ENCODE measurements around the gene PARP15.

PARP15 gene

DNA sequence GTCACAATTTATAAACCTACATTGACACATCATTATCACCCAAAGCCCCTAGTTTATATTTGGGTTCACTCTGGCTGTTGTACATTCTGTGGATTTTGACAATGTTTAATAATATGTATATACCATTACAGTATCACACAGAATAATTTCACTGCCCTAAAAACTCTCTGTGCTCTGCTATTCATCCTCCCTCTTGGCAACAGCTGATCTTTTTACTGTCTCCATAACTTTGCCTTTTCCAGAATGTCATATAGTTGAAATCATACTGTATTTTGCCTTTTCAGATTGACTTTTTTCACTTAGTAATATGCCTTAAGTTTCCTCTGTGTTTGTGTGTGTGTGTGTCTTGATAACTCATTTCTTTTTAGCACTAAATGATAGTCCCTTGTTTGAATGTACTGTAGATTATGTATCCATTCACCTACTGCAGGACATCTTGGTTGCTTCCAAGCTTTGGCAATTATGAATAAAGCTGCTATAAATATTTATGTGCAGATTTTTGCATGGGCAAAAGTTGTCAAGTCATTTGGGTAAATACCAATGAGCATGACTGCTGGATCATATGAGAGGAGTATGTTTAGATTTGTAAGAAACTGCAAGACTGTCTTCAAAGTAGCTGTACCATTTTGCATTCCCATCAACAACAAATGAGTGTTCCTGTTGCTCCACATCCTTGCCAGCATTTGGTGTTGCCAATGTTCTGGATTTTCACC, 9.5 kb downstream of the PARP15 start:
- no peak for DNase-seq (ENCODE audit: low read depth)
- TF ChIP-seq, protein P1, sequence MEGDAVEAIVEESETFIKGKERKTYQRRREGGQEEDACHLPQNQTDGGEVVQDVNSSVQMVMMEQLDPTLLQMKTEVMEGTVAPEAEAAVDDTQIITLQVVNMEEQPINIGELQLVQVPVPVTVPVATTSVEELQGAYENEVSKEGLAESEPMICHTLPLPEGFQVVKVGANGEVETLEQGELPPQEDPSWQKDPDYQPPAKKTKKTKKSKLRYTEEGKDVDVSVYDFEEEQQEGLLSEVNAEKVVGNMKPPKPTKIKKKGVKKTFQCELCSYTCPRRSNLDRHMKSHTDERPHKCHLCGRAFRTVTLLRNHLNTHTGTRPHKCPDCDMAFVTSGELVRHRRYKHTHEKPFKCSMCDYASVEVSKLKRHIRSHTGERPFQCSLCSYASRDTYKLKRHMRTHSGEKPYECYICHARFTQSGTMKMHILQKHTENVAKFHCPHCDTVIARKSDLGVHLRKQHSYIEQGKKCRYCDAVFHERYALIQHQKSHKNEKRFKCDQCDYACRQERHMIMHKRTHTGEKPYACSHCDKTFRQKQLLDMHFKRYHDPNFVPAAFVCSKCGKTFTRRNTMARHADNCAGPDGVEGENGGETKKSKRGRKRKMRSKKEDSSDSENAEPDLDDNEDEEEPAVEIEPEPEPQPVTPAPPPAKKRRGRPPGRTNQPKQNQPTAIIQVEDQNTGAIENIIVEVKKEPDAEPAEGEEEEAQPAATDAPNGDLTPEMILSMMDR (IDR thresholded peaks at IDR 0.05; ENCODE audit: low read depth, low read length) = no peak
- TF ChIP-seq POLR2A (IDR thresholded peaks at IDR 0.05; ENCODE audit: extremely low read depth, insufficient read length) (no peak), MYC (IDR thresholded peaks at IDR 0.05; ENCODE audit: low read depth, low read length) (no peak)
- TF ChIP-seq, protein P2, sequence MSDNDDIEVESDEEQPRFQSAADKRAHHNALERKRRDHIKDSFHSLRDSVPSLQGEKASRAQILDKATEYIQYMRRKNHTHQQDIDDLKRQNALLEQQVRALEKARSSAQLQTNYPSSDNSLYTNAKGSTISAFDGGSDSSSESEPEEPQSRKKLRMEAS (IDR thresholded peaks at IDR 0.05; ENCODE audit: low read depth, low read length) = no peak
- H3K4me3 ChIP-seq (ENCODE audit: low read depth, low read length) = no peak overlapping the region

DNA sequence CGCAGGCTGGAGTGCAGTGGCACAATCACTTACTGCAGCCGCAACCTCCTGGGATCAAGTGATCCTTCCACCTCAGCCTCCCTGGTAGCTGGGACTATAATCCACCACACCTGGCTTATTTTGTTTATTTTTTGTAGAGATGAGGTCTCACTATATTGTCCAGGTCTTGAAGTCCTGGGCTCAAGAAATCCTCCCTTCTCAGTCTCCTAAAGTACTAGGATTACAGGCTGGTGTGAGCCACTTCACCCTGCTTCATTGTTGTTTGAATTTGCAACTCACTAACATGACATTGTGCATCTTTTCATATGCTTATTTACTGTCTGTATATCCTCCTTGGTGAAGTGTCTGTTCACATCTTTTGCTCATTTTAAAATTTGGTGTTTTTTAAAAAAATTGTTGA, 10.1 kb downstream of the PARP15 start:
- DNase-seq (ENCODE audit: low read depth) = no peak
- H3K4me3 ChIP-seq (ENCODE audit: low read depth, low read length) = no peak overlapping the region
- TF ChIP-seq, protein P1 (IDR thresholded peaks at IDR 0.05; ENCODE audit: low read depth, low read length) = no peak
- TF ChIP-seq POLR2A (IDR thresholded peaks at IDR 0.05; ENCODE audit: extremely low read depth, insufficient read length) = no peak
- TF ChIP-seq MYC (IDR thresholded peaks at IDR 0.05; ENCODE audit: low read depth, low read length) = no peak
- TF ChIP-seq, protein P2 (IDR thresholded peaks at IDR 0.05; ENCODE audit: low read depth, low read length) = no peak

DNA sequence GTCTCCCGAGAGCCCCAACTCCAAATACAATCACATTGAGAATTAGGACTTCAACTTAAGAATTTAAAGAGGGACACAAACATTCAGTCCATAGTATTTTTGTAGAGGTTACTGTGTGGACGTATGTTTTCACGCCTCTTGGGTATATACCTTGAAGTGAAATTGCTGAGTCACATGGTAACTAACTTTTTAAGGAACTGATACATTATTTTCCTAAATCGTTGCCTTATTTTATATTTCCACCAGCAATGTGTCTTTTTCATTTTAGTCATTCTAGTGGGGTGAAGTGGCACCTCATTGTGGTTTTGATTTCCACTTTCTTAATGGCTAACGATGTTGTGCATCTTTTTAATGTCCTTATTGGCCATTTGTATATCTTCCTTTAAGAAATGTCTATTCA, 11.8 kb downstream of the PARP15 start:
- no peak for DNase-seq (ENCODE audit: low read depth)

DNA sequence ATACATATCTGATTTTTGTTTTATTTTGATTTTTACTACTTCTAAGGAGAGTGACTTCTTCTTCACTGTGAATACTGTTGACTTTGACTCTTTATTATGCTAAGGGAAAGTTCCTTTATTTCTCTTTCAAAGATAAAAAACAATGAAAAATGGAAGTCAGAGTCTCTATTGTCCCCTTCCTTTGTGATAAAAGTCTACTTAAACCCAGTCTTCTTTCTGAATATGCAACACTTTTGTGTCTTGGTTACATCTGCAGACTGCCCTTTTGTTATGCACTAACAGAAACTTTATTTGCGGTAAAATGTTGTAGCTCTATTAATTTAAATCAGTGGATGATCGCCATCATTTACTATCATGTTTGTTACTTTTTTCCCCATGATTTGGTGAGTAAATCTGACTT, 13.2 kb downstream of the PARP15 start:
- no peak overlapping the region for H3K4me3 ChIP-seq (ENCODE audit: low read depth, low read length)
- no peak for DNase-seq (ENCODE audit: low read depth)
- TF ChIP-seq, protein P2 (IDR thresholded peaks at IDR 0.05; ENCODE audit: low read depth, low read length) = no peak

More for the DNA sequence above, 11.8 kb downstream of the PARP15 start:
- TF ChIP-seq, protein P1 (IDR thresholded peaks at IDR 0.05; ENCODE audit: low read depth, low read length) = no peak
- TF ChIP-seq POLR2A (IDR thresholded peaks at IDR 0.05; ENCODE audit: extremely low read depth, insufficient read length) (no peak), MYC (IDR thresholded peaks at IDR 0.05; ENCODE audit: low read depth, low read length) (no peak)
- TF ChIP-seq, protein P2 (IDR thresholded peaks at IDR 0.05; ENCODE audit: low read depth, low read length) = no peak
- no peak overlapping the region for H3K4me3 ChIP-seq (ENCODE audit: low read depth, low read length)

DNA sequence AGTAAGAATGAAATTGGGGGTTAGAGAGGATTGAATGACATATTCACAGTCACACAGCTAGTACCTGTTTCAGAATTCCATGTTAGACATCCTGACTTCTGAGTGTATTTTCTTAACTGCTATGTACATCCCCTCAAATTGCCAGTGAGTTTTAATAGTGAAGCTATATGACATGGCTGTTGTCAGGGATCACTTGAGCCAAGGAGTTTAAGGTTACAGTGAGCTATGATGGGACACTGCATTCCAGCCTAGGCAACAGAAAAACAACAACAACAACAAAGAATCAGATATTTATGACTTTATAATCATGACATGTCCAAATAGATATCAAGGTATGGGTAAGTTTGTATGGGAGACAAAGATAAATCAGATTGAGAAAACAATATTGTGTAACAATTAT, 16.6 kb downstream of the PARP15 start:
- TF ChIP-seq, protein P1 (IDR thresholded peaks at IDR 0.05; ENCODE audit: low read depth, low read length) = no peak
- TF ChIP-seq POLR2A (IDR thresholded peaks at IDR 0.05; ENCODE audit: extremely low read depth, insufficient read length) (no peak), MYC (IDR thresholded peaks at IDR 0.05; ENCODE audit: low read depth, low read length) (no peak)
- TF ChIP-seq, protein P2 (IDR thresholded peaks at IDR 0.05; ENCODE audit: low read depth, low read length) = no peak
- no peak overlapping the region for H3K4me3 ChIP-seq (ENCODE audit: low read depth, low read length)
- no peak for DNase-seq (ENCODE audit: low read depth)

DNA sequence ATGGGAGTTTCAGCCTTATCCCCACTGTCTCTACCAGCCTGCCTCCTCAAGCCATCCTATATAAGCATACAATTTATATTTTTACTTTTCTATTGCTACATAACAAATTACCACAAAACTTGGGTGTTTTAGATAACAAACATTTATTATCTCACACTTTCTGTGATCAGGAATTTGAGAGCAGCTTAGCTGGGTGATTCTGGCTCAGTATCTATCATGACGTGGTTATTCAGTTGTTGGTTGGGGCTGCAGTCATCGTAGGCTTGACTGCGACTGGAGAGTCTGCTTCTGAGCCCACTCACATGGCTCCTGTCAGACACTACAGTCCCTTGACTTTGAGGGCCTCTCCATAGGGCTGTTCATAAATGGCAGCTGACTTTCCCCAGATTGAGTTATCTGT, 20.7 kb downstream of the PARP15 start:
- no peak for TF ChIP-seq POLR2A (IDR thresholded peaks at IDR 0.05; ENCODE audit: extremely low read depth, insufficient read length)
- no peak for TF ChIP-seq MYC (IDR thresholded peaks at IDR 0.05; ENCODE audit: low read depth, low read length)
- H3K4me3 ChIP-seq (ENCODE audit: low read depth, low read length) = no peak overlapping the region
- no peak for DNase-seq (ENCODE audit: low read depth)
